B cell (primary cell): ENCODE data around the gene ADORA3. TPM values are rescaled to one million over a fixed set of nuclear protein-coding genes. Genes with fewer than 3 reads are reported as not detected.

Source experiments
- ATAC-seq: fragments of 200-7000 bp; cut with Tn5 transposase; one replicate; pipeline ENCODE4 v1.10.0; 2021; ENCODE audit warnings: low read depth, mild to moderate bottlenecking, moderate number of reproducible peaks, moderate library complexity
- CTCF ChIA-PET: fragments of 350-600 bp; sonication (Branson Sonifier 250); formaldehyde crosslinking; loops from one replicate; lab custom pipeline; 2021; ENCODE audit warnings: antibody characterized with exemption, inconsistent platforms; lab: Charles Lee
- POLR2A ChIA-PET: fragments of 350-600 bp; sonication (Branson Sonifier 250); formaldehyde crosslinking; loops from one replicate; lab custom pipeline; 2021; ENCODE audit warnings: antibody characterized with exemption; lab: Charles Lee
- DNase-seq: peaks from one replicate; pipeline ENCODE4 v3.0.0; 2013
- H2AFZ ChIP-seq: 2 replicates; pipeline ENCODE4 v1.6.1; 2012; ENCODE audit warnings: mild to moderate bottlenecking, low read depth, low read length; ENCODE audit not compliant: insufficient read depth, poor library complexity, severe bottlenecking
- H3K27ac ChIP-seq, 2 donors: 1 replicate in 1 of 2; 2 replicates in 1 of 2; pipeline ENCODE4 v1.5.1; 2012 to 2013; ENCODE audit warnings: low read length in 2 of 2, mild to moderate bottlenecking in 2 of 2, moderate library complexity in 1 of 2
- H3K27me3 ChIP-seq, 4 experiments: fragments of 200-600 bp in 1 of 4; sonication (generic) in 1 of 4; replicated peaks in 1 of 4; 1 replicate in 2 of 4; 2 replicates in 2 of 4; pipeline versions ENCODE4 v1.6.1 to v1.7.0; 2013 to 2016; ENCODE audit warnings: low read length in 3 of 4, mild to moderate bottlenecking in 2 of 4, mixed read lengths in 1 of 4, moderate library complexity in 1 of 4; ENCODE audit not compliant: insufficient read depth in 4 of 4, control insufficient read depth in 3 of 4; ENCODE audit errors: control extremely low read depth in 1 of 4
- H3K36me3 ChIP-seq, 2 experiments: replicated peaks in 1 of 2; 1 replicate in 1 of 2; 2 replicates in 1 of 2; pipeline versions ENCODE4 v1.6.1 to v1.7.1; 2013; ENCODE audit warnings: low read length in 1 of 2; ENCODE audit not compliant: insufficient read depth in 2 of 2, control insufficient read depth in 1 of 2; ENCODE audit errors: control extremely low read depth in 1 of 2, extremely low read depth in 1 of 2
- H3K4me1 ChIP-seq, 2 donors: fragments of 200-600 bp in 1 of 2; sonication (generic) in 1 of 2; 1 replicate in 1 of 2; 2 replicates in 1 of 2; pipeline versions ENCODE4 v1.5.1 to v1.6.1; 2013 to 2017; ENCODE audit warnings: low read length in 2 of 2; ENCODE audit not compliant: control insufficient read depth in 2 of 2, insufficient read depth in 2 of 2
- H3K4me2 ChIP-seq: replicated peaks from 2 replicates; pipeline ENCODE3; 2012; ENCODE audit warnings: mild to moderate bottlenecking, low read depth, low read length; ENCODE audit not compliant: poor library complexity, severe bottlenecking
- H3K4me3 ChIP-seq, 5 experiments: fragments of 200-600 bp in 1 of 5; sonication (generic) in 1 of 5; 1 replicate in 3 of 5; 2 replicates in 2 of 5; pipeline versions ENCODE4 v1.5.1 to v1.7.0; 2011 to 2016; ENCODE audit warnings: low read length in 4 of 5, mild to moderate bottlenecking in 4 of 5, low read depth in 2 of 5, control low read depth in 1 of 5, moderate library complexity in 1 of 5; ENCODE audit not compliant: insufficient read depth in 1 of 5; ENCODE audit errors: control extremely low read depth in 1 of 5, extremely low read depth in 1 of 5
- H3K79me2 ChIP-seq: fragments of 200-600 bp; sonication (generic); one replicate; pipeline ENCODE4 v1.6.0; 2016; ENCODE audit warnings: low read length; ENCODE audit not compliant: control insufficient read depth, insufficient read depth
- H3K9ac ChIP-seq: fragments of 200-600 bp; sonication (generic); 2 replicates; pipeline ENCODE4 v1.6.1; 2017; ENCODE audit warnings: mild to moderate bottlenecking, low read length, moderate library complexity
- H3K9me3 ChIP-seq, 3 donors: one replicate each; pipeline versions ENCODE4 v1.6.1 to v1.7.1; 2013; ENCODE audit warnings: low read length in 2 of 3; ENCODE audit not compliant: control insufficient read depth in 2 of 3, insufficient read depth in 1 of 3; ENCODE audit errors: control extremely low read depth in 1 of 3
- H4K20me1 ChIP-seq: 2 replicates; pipeline ENCODE4 v1.6.0; 2012; ENCODE audit warnings: mild to moderate bottlenecking, low read length; ENCODE audit not compliant: insufficient read depth, control insufficient read depth, poor library complexity, severe bottlenecking
- H3K27ac Mint-ChIP-seq: one replicate; pipeline ENCODE4 v1.8.0; 2021; ENCODE audit warnings: mixed read lengths
- H3K27me3 Mint-ChIP-seq: one replicate; pipeline ENCODE4 v1.8.0; 2021; ENCODE audit warnings: mixed read lengths
- H3K4me1 Mint-ChIP-seq: one replicate; pipeline ENCODE4 v1.8.0; 2021; ENCODE audit warnings: mixed read lengths
- H3K4me3 Mint-ChIP-seq: one replicate; pipeline ENCODE4 v1.8.0; 2021; ENCODE audit warnings: mixed read lengths
- H3K9me3 Mint-ChIP-seq: one replicate; pipeline ENCODE4 v1.8.0; 2022; ENCODE audit warnings: mixed read lengths; ENCODE audit not compliant: insufficient read depth
- CTCF ChIP-seq: fragments of 200-600 bp; IDR thresholded peaks from one replicate; pipeline ENCODE4 v1.8.0; 2022; ENCODE audit warnings: antibody characterized with exemption, mild to moderate bottlenecking
- EZH2 ChIP-seq: IDR thresholded peaks from 2 replicates; pipeline ENCODE4 v1.6.1; 2012; ENCODE audit warnings: borderline replicate concordance, low read depth, mild to moderate bottlenecking, moderate library complexity, low read length; ENCODE audit not compliant: insufficient read depth, poor library complexity, severe bottlenecking
- WGBS: methylation state at CpG from one replicate; pipeline ENCODE4 v1.1.5; 2013; ENCODE audit warnings: missing lambda C conversion rate; ENCODE audit not compliant: insufficient coverage; 5-methylcytosine and 5-hydroxymethylcytosine counted together
- intact Hi-C: fragments of 100-400 bp; cut with micrococcal nuclease; formaldehyde crosslinking; loops from one replicate; pipeline ENCODE4 v1.10.0; 2022
- polyA plus RNA-seq: library from polyadenylated mRNA; depleted of rRNA; stranded (reverse); fragments of >200 nt; gene quantifications from 2 replicates; pipeline ENCODE4 v1.2.3, GENCODE V29; 2012
- total RNA-seq, 2 donors: library from RNA; stranded (reverse); fragments of 120-200 nt in 1 of 2; gene quantifications; 1 replicate in 1 of 2; 2 replicates in 1 of 2; pipeline versions ENCODE4 v1.2.3 to v1.2.4, GENCODE V29; 2013 to 2022

ADORA3 gene
- total and polyA plus RNA-seq, 2 donors (not counting 1 experiment from before 2014, with no cell fraction given), result 0.04 to 0.39 TPM

- H4K20me1 ChIP-seq, result no peaks in the 10 kb centered on the region
- no peaks in the 10 kb centered on the region for H3K9me3 Mint-ChIP-seq
- no peak overlapping the region for H3K4me3 Mint-ChIP-seq
- H2AFZ ChIP-seq, result no peak overlapping the region
- TF ChIP-seq EZH2, result no peak
- TF ChIP-seq CTCF, result no peak
- peaks cover 9% of the 10 kb centered on the region for H3K27me3 Mint-ChIP-seq
- no peaks in the 10 kb centered on the region for H3K4me1 Mint-ChIP-seq
- ATAC-seq, result no peak
- no peaks in the 10 kb centered on the region for H3K36me3 ChIP-seq
- intact Hi-C loops, result no loop called here
- no peaks in the 10 kb centered on the region for H3K27me3 ChIP-seq
- no peaks in the 10 kb centered on the region for H3K9me3 ChIP-seq
- no peak overlapping the region for H3K4me3 ChIP-seq
- no peak overlapping the region for H3K27ac Mint-ChIP-seq
- H3K27ac ChIP-seq, result no peak overlapping the region
- WGBS, result 90% methylated on average over 11 of the region's 14 CpGs
- POLR2A ChIA-PET, result no interaction called here
- CTCF ChIA-PET, result interaction anchor here (0.6 kb wide), 1 partner anchor 42 kb away, joined by 3 read pairs; no protein-coding TSS in a partner anchor
- H3K9ac ChIP-seq, result no peak overlapping the region
- no peak for DNase-seq
- no peaks in the 10 kb centered on the region for H3K4me1 ChIP-seq
- H3K4me2 ChIP-seq, result no peak overlapping the region
- H3K79me2 ChIP-seq, result no peaks in the 10 kb centered on the region
Measured at GRCh38 chr1:111542187-111542586, 38.8 kb upstream of the ADORA3 start.

- DNase-seq (no peak), ATAC-seq (no peak)
- ChIA-PET POLR2A (no interaction called here), CTCF (interaction anchor here (0.6 kb wide), 1 partner anchor 41 kb away, joined by 3 read pairs; no protein-coding TSS in a partner anchor)
- Histone ChIP-seq H3K9me3 (no peaks in the 10 kb centered on the region), H4K20me1 (no peaks in the 10 kb centered on the region), H3K4me3 (no peak overlapping the region), H3K27ac (no peak overlapping the region), H3K4me1 (no peaks in the 10 kb centered on the region), H2AFZ (no peak overlapping the region), H3K27me3 (no peaks in the 10 kb centered on the region), H3K79me2 (no peaks in the 10 kb centered on the region), H3K4me2 (no peak overlapping the region), H3K36me3 (no peaks in the 10 kb centered on the region), H3K9ac (no peak overlapping the region)
- 90% methylated on average over 2 of the region's 4 CpGs for WGBS
- TF ChIP-seq EZH2, result no peak
- TF ChIP-seq CTCF, result no peak
- intact Hi-C loops, result no loop called here
- no peaks in the 10 kb centered on the region for H3K4me1 Mint-ChIP-seq
- no peak overlapping the region for H3K4me3 Mint-ChIP-seq
- H3K27me3 Mint-ChIP-seq, result peaks cover 12% of the 10 kb centered on the region
- H3K9me3 Mint-ChIP-seq, result no peaks in the 10 kb centered on the region
- no peak overlapping the region for H3K27ac Mint-ChIP-seq
Measured at GRCh38 chr1:111541721-111542120, 38.3 kb upstream of the ADORA3 start.
